NCI-H510A (cell line): ENCODE results near the gene TMEM37.

ENCODE experiments used
- DNase-seq: peaks from one replicate; lab custom pipeline; 2025; lab: John Stamatoyannopoulos, UW

Gene TMEM37

DNA sequence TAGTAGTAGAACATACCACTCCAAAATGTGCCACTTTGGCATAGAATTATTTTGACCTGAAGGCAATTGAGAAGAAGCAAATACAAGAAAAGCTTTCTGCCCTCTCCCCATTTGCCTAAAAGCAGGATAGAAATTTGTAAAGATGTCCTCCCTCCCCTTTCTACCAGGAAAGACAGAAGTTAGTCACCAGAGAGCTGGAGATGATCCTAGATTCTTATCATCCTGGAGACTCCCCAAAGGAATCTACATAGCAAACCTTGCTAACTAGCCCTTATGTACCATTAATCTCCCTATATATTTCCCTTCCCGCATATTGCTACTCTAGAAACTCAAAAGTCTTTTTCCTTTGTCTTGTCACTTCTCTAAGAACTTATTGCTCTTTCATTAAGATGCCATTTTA is 12.6 kb upstream of the TMEM37 start:
- DNase-seq = no peak

DNA sequence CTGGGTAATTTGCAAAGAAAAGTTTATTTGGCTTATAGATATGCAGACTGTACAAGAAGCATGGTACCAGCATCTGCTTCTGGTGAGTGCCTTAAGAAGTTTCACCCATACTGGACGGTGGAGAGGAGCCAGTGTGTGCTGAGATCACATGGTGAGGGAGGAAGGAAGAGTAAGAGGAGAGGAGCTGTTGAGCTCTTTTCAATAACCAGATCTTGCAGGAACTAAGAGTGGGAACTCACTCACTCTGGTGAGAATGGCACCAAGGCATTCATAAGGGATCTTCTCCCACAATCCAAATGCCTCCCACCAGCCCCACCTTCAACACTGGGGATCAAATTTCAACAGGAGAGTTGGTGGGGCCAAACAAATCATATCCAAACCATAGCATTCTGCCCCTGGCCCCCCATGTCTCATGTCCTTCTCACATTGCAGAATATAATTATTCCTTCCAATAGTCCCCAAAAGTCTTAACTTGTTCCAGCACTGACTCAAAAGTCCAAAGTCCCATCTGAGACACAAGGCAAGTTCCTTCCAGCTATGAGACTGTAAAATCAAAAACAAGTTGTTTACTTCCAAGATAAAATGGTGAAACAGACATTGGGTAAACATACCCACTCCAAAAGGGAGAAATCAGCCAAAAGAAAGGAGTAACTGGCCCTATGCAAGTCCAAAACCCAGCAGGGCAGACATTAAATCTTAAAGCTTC is 11.7 kb upstream of the TMEM37 start:
- no peak for DNase-seq

DNA sequence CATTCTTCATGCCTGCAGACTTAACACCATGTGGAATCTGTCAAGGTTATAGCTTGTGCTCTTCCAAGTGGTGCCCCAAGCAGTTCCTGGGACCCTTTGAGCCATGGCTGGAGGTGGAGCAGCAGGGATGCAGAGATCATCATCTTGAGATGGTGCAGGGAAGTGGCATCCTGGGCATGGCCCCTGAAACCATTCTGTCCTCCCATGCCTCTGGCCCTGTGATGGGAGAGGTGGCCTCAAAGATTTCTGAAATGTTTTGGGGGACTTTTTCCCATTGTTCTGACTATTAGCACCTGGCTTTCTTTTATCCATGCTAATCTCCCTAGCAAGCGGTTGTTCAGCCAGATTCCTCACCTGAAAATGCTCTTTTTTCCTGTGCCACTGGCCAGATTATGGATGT is 10.3 kb upstream of the TMEM37 start:
- no peak for DNase-seq

DNA sequence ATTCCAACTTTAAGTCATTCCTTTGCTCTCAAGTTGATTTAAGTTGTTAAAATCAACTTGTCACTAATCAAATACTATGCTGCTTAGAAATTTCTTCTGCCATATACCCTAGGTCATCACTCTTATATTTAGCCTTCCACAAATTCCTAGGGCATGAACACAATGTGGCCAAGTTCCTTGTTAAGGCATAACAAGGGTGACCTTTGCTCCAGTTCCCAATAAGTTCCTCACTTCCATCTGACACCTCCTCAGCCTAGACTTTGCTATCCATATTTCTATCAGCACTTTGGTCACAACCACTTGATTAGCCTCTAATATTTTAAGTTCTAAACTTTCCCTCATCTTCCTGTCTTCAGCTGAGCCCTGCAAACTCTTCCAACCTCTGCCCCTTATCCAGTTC is 9.9 kb upstream of the TMEM37 start:
- no peak for DNase-seq

GRCh38 chr2:119422360-119423107 is 9.1 kb upstream of the TMEM37 start:
- no peak for DNase-seq

DNA sequence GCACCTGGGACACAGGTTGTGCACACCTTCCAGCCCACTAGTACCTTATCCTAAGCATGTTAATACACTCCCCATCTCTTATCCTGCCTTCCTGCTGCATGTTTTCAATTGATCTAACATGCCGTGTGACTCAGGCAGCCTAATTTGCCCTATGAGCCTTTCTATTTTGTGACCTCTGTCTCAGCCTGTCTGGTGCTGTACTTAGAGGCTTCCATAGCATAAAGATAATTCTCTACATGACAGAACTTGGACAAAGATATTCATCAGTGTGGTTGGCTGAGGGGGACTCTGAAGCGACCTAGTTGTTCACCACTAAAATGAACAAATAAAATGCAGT is 8.6 kb upstream of the TMEM37 start:
- DNase-seq = no peak

- DNase-seq = no peak
These were observed 7.8 kb upstream of the TMEM37 start for GRCh38 chr2:119423811-119424210.

GRCh38 chr2:119424284-119425118 is 7.2 kb upstream of the TMEM37 start:
- DNase-seq = no peak

- no peak for DNase-seq
These were observed 6.6 kb upstream of the TMEM37 start for GRCh38 chr2:119425119-119425405.

DNA sequence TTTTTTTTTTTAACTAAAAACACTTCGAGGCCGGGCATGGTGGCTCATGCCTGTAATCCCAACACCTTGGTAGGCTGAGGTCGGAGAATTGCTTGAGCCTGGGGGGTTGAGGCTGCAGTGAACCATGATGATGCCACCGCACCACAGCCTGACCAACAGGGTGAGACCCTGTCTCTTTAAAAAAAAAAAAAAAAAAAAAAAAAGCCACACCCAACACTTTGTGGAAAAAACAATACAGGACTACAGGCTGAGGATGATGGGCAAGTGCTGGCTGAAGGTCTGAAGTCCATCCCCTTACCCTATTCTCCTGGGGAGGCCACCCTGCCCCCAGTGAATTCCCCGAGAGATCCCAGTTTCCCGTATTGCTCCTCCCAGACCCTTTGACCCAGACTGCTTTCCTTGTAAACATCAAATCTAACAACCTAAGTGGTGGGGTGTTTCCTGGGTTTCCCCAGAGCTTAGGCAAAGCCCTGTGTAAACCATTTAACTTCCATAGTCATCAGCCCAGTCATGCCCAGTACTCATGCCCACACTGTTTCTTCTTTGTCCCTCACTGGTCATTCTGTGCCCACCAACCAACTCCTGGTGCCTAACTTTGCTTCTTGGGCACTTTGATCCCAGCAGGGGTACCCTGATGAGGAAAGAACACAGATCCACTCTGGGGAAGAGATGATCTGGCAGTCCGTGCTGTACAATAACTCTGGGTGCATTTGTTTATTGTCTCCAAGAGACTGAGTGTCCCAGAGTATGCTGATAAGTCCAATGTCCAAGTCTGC is 5.8 kb upstream of the TMEM37 start:
- DNase-seq = no peak

DNA sequence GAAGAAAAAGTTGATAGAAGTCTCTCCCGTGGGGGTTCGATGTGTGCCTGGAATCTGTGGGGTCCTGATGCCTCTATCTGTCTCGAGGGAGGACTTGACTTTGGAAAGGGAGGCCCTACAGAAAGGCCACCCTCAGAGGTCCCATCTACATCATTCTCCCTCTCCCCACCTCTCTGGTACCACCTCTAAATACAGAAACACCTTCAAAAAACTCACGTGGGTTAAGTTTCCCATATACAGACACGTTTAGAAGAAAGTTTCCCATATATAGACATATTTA is 5.3 kb upstream of the TMEM37 start:
- no peak for DNase-seq

- no peak for DNase-seq
These were observed 4.8 kb upstream of the TMEM37 start for GRCh38 chr2:119426801-119427395.

DNA sequence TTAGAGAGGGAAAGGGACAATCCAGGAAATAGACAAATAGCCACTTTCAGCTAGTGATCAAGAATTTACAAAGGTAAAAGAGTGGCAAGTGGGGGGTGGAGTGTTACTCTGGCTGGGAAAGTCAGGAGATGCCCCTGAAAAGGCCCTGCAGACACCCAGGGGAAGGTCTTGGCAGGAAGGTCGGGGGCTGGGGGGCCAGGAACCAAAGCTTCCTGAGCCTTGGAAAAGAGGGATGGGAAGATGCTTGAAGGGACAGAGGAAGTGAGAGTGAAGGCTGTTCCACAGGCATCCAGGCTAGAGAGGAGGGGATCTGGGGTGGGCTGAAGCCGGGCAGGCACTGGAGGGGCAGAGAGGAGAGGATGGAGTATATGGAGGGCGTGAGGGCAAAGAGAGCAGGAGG is 3.9 kb upstream of the TMEM37 start:
- no peak for DNase-seq

DNA sequence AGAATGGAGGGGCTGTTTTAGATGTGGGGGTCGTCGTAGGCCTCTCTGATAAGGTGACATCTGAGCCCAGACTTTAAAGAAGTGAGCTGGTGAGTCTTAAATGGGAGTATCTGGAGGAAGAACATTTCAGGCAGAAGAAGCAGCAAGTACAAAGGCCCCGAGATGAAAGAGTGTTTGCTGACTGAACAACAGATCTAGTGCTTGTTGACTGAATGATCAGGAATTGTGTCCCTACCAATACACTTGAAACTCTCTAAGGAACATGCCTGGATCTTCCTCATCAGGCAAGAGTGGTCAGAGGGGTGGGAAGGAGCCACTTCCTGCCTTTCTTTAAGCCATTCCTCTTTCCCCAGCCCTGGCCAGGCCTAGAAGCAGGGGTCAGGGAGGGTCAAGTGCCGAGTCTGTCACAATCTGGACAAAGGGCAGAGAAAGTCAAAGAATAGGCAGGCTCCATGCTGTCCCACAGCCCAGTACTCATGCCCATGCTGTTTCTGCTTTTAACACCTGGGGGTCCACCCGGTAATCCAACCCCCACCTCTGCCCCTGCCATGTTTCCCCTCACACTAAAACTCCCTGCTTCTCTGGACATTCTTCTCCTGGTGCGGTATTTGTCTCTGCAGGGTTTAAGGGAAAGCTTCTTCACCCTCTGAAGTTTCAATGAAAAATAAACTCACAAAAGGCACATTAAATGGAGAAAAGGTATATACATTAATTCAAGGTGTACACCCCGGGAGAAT is 3.0 kb upstream of the TMEM37 start:
- no peak for DNase-seq

DNA sequence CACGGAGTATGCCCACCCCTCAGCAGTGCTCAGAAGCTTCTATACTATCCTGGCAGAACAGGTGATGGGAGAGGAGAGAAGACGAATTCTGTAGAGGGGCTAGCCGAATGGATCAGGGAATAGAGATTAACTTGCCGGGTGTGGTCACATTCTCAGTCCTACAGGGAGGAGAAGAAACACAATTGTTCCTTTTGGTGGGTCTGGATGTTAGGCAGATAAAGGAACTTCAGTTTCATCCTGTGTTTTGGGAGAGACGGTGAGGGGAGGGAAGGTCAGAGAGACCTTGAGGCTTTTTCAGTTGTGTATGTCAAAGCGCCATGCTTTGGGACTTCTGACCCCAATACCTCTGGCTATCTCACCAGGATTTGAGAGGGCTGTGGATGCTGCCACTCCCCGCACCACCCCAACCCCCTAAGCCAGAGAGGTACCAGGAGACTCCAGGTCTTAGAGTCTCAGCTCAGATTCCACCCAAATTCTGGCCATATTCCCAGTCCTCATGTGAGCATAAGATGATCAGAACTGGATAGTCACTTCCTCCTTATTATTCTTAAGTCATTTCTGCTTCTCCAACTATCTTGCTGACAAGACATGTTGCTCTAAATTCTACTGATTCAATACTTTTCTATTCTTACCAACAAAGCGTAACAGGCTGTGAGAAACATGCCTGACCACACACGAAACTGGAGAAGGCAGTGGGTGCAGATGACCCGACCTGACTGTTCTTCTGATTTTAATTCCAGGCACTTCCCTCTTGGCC is 2.3 kb upstream of the TMEM37 start:
- no peak for DNase-seq

- no peak for DNase-seq
These were observed 1.6 kb upstream of the TMEM37 start for GRCh38 chr2:119430023-119430498.

GRCh38 chr2:119431976-119432850 is 559 bp downstream of the TMEM37 start:
- DNase-seq = no peak

DNA sequence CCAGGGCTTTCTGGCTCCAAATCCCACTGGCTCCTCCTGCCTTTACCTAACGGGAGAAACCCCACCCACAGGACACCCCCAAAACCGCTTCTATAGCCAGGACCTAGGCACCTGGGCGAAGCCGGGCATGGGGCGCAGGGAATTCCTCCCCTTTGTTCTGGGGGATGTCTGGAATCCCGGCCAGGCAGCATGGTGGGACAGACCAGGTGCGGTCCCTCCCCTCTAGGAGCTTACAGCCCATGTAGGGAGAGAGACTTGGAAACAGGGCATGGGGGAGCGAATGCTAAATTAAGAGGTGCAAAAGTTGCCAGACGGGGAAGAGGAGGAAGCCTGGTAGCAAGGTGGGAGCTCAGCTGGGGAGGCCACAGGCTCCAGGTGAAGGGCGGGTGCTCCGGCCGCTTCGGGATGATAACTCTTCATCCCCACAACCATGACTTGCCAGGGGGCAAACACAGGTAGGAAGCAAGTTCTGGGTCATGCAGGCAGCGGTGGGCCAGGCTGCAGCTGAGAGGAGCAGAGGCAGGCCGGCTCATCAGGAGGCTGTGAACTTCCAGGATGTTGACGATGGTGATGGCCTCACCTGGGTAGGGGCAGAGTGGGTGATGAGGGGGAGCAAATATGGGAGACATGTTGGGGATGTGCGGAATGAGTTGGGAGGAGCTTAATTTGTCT is 1.3 kb downstream of the TMEM37 start:
- no peak for DNase-seq
